GM12865 (cell line): ENCODE data around the gene C11orf42.

Experiments used
- DNase-seq: peaks from one replicate; pipeline ENCODE4 v3.0.0; 2010; ENCODE audit warnings: low read depth
- H3K4me3 ChIP-seq: 2 replicates; pipeline ENCODE4 v1.5.1; 2011; ENCODE audit warnings: mild to moderate bottlenecking, low read depth, low read length, control low read depth
- TF ChIP-seq, protein P1 (sequence below): IDR thresholded peaks from 2 replicates; pipeline ENCODE4 v1.5.1; 2011; ENCODE audit warnings: low read length, control low read depth, low read depth, inconsistent platforms; ENCODE audit not compliant: insufficient read depth; ENCODE audit errors: missing control alignments

Gene C11orf42

DNA sequence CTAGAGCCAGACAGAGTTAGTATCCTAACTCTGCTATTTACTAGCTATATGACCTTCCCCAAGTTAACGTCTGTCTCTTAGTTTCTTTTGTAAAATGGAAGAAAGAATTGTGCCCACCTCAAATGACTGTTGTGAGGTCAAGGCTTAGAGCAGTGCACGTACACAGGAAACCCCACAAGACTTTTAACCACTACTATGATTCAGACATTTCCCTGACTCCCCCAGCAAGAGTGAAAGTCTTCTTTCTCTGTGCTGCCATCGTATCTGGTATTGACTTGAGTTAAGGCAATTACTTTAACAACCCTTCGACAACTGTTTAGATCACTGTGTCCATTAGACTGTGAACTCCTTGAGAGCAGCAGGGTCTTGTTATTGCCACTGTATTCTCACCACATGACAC is 9.0 kb upstream of the C11orf42 start:
- peak; percentile 38 for DNase-seq
- TF ChIP-seq, protein P1, sequence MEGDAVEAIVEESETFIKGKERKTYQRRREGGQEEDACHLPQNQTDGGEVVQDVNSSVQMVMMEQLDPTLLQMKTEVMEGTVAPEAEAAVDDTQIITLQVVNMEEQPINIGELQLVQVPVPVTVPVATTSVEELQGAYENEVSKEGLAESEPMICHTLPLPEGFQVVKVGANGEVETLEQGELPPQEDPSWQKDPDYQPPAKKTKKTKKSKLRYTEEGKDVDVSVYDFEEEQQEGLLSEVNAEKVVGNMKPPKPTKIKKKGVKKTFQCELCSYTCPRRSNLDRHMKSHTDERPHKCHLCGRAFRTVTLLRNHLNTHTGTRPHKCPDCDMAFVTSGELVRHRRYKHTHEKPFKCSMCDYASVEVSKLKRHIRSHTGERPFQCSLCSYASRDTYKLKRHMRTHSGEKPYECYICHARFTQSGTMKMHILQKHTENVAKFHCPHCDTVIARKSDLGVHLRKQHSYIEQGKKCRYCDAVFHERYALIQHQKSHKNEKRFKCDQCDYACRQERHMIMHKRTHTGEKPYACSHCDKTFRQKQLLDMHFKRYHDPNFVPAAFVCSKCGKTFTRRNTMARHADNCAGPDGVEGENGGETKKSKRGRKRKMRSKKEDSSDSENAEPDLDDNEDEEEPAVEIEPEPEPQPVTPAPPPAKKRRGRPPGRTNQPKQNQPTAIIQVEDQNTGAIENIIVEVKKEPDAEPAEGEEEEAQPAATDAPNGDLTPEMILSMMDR, result no peak
- H3K4me3 ChIP-seq, result no peak overlapping the region

DNA sequence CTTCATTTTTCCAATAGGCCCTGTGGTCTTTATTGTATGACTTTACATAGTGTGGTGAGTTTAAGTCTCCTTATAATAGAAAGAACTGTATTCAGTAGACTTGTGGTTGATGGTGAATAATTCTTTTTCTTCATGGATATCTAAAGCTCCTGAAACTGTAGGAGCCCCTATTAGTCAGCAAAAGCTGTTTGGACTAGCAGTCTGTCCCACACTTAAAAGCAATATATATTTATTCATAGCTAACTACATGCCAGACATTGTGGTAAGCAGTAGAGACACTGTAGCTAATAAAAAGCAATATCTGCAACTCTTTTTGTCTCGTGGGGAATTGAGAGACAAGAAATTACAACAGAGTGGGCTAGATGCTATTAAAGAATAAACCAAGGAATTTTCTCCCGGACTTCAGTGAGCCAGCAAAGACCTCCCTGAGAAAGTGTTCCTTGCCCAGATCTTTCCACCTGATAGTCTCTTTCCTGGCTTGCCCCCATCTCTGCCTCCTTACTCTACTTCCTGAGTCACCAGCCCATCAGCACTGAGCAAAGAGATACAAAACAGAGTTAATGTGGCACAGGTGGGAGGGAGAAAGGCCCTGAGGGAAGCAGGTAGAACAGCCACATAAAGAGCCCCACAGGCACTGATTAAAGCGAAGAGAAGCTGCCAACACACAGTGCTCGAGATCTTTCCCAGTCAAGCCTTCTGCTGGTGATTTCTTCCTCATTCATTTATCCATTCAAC is 7.7 kb upstream of the C11orf42 start:
- DNase-seq, result no peak
- TF ChIP-seq, protein P1, result no peak

DNA sequence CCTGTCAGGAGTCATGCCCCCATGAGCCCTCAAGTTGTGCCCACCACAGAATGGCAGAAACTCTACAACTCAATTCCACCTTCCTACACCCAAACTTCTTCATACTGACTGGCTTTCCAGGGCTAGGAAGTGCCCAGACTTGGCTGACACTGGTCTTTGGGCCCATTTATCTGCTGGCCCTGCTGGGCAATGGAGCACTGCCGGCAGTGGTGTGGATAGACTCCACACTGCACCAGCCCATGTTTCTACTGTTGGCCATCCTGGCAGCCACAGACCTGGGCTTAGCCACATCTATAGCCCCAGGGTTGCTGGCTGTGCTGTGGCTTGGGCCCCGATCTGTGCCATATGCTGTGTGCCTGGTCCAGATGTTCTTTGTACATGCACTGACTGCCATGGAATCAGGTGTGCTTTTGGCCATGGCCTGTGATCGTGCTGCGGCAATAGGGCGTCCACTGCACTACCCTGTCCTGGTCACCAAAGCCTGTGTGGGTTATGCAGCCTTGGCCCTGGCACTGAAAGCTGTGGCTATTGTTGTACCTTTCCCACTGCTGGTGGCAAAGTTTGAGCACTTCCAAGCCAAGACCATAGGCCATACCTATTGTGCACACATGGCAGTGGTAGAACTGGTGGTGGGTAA is 6.1 kb upstream of the C11orf42 start, which contains the start of gene OR52W1:
Gene OR52W1, plus strand, starts transcription at position 51 of the 637 bp plus-strand sequence. Its CDS starts 0 bp downstream, at position 51.
- TF ChIP-seq, protein P1, result no peak
- H3K4me3 ChIP-seq, result no peak within 1 kb of the TSS
- DNase-seq, result no peak

More for the DNA sequence above, 7.7 kb upstream of the C11orf42 start:
- H3K4me3 ChIP-seq, result no peak overlapping the region

DNA sequence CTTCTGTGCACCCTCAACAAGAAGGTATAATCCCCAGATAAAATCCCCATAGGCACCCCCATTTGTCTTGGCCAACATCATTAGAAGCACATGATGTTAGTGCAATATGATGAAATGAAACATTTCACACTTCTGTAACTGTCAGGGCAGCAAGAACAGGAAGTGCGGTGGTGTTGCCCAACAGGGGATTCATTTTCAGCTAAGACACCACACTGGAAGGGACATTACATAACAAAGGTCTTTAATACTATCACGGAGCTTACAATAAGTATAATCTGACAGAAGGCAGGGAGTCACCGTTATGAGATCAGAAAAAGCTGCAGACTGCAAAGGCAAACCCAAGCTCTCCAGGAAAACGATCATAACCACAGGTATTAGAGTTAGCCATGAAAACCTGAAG is 4.4 kb upstream of the C11orf42 start:
- no peak for DNase-seq
- TF ChIP-seq, protein P1, result no peak
- H3K4me3 ChIP-seq, result no peak overlapping the region

DNA sequence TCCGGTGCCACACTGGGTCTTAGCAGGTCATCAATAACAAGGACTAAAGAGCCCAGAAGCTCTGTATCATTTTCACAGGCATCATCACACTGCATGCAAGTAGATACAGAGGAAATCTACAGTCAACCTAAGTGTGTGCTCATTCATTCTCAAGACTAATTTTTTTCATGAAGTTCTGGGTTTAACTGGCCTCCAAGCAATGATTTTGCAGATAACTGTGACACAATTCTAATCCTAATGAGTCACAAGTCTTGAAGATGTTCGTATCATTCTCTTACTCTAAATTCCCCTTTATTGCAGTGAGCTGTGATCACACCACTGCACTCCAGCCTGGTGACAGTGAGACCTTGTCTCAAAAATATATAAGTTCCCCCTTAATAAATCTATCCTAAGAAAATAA is 3.9 kb upstream of the C11orf42 start:
- TF ChIP-seq, protein P1, result no peak
- no peak for DNase-seq
- H3K4me3 ChIP-seq, result no peak overlapping the region

GRCh38 chr11:6202041-6202440 is 3.3 kb upstream of the C11orf42 start:
- DNase-seq, result no peak
- TF ChIP-seq, protein P1, result no peak

More at GRCh38 chr11:6202041-6202440, 3.3 kb upstream of the C11orf42 start:
- no peak overlapping the region for H3K4me3 ChIP-seq
